ENCODE measurements around the gene FAM107B.

The FAM107B gene

DNA sequence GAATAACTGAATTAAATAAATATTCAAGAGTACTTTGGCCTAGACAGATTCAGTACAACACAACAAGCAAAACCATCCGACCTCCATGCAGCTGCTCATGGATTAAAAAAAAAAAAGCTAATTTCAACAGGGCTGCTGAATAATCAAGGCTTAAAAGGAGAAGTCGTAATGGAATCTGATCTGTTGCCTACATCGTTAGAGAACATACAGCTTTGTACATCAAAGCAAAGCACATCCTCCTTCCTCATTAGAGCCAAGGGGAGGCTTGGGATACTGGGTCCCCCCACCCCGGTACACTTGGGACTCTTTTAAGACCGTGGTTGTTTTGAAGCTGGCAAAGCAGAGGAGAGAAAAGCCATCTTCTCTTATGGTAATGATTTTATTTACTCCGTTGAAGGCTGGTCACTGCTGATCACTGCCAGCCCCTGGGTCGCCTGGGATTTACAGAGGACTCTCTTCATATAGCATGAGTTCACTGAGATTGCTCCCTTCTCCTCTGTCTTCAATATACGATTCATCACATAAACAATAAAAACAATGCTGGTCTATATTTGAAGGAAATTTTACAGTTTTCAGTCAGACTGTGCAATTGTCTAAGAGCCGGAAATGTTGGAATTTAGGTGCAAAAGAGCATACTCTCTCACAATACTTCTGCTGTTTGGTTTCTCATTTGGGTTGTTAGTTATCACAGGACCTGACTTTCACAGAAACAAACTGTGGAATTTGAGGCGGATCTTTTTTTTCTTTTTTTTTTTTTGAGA is 148.8 kb downstream of the FAM107B start:
- TF ChIP-seq EGR2 (tag by site-specific recombination; IDR thresholded peaks at IDR 0.05; ENCODE audit: low read depth) (no peak), PRDM1 (tag by site-specific recombination; IDR thresholded peaks at IDR 0.05) (no peak), SETDB1 (IDR thresholded peaks at IDR 0.05; ENCODE audit: insufficient read length, low read length) (no peak), ZIC2 (tag by site-specific recombination; IDR thresholded peaks at IDR 0.05) (no peak)
- TF ChIP-seq, protein P1, sequence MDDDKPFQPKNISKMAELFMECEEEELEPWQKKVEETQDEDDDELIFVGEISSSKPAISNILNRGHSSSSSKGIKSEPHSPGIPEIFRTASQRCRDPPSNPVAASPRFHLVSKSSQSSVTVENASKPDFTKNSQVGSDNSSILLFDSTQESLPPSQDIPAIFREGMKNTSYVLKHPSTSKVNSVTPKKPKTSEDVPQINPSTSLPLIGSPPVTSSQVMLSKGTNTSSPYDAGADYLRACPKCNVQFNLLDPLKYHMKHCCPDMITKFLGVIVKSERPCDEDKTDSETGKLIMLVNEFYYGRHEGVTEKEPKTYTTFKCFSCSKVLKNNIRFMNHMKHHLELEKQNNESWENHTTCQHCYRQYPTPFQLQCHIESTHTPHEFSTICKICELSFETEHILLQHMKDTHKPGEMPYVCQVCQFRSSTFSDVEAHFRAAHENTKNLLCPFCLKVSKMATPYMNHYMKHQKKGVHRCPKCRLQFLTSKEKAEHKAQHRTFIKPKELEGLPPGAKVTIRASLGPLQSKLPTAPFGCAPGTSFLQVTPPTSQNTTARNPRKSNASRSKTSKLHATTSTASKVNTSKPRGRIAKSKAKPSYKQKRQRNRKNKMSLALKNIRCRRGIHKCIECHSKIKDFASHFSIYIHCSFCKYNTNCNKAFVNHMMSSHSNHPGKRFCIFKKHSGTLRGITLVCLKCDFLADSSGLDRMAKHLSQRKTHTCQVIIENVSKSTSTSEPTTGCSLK (tag by site-specific recombination; IDR thresholded peaks at IDR 0.05) = no peak
- TF ChIP-seq, protein P2, sequence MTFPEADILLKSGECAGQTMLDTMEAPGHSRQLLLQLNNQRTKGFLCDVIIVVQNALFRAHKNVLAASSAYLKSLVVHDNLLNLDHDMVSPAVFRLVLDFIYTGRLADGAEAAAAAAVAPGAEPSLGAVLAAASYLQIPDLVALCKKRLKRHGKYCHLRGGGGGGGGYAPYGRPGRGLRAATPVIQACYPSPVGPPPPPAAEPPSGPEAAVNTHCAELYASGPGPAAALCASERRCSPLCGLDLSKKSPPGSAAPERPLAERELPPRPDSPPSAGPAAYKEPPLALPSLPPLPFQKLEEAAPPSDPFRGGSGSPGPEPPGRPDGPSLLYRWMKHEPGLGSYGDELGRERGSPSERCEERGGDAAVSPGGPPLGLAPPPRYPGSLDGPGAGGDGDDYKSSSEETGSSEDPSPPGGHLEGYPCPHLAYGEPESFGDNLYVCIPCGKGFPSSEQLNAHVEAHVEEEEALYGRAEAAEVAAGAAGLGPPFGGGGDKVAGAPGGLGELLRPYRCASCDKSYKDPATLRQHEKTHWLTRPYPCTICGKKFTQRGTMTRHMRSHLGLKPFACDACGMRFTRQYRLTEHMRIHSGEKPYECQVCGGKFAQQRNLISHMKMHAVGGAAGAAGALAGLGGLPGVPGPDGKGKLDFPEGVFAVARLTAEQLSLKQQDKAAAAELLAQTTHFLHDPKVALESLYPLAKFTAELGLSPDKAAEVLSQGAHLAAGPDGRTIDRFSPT (tag by site-specific recombination; IDR thresholded peaks at IDR 0.05) = no peak
- TF ChIP-seq, protein P3, sequence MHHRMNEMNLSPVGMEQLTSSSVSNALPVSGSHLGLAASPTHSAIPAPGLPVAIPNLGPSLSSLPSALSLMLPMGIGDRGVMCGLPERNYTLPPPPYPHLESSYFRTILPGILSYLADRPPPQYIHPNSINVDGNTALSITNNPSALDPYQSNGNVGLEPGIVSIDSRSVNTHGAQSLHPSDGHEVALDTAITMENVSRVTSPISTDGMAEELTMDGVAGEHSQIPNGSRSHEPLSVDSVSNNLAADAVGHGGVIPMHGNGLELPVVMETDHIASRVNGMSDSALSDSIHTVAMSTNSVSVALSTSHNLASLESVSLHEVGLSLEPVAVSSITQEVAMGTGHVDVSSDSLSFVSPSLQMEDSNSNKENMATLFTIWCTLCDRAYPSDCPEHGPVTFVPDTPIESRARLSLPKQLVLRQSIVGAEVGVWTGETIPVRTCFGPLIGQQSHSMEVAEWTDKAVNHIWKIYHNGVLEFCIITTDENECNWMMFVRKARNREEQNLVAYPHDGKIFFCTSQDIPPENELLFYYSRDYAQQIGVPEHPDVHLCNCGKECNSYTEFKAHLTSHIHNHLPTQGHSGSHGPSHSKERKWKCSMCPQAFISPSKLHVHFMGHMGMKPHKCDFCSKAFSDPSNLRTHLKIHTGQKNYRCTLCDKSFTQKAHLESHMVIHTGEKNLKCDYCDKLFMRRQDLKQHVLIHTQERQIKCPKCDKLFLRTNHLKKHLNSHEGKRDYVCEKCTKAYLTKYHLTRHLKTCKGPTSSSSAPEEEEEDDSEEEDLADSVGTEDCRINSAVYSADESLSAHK (tag by site-specific recombination; IDR thresholded peaks at IDR 0.05) = no peak
- Histone ChIP-seq H3K36me3 (ENCODE audit: control insufficient read depth in 2 of 2, insufficient read depth in 1 of 2, low read length in 2 of 2) (no peaks in the 10 kb centered on the region), H3K9me3 (ENCODE audit: control insufficient read depth, insufficient read depth, low read depth, low read length) (no peaks in the 10 kb centered on the region), H3K4me1 (ENCODE audit: control insufficient read depth, insufficient read depth, low read length) (no peaks in the 10 kb centered on the region), H3K4me3 (ENCODE audit: low read depth, low read length) (no peak overlapping the region), H3K27ac (ENCODE audit: extremely low read depth, low read depth, low read length) (no peak overlapping the region)
- POLR2A ChIA-PET = no interaction called here
- CTCF ChIA-PET = interaction anchor here (0.6 kb wide), 1 partner anchor 11 kb away, joined by 3 read pairs; no protein-coding TSS in a partner anchor

DNA sequence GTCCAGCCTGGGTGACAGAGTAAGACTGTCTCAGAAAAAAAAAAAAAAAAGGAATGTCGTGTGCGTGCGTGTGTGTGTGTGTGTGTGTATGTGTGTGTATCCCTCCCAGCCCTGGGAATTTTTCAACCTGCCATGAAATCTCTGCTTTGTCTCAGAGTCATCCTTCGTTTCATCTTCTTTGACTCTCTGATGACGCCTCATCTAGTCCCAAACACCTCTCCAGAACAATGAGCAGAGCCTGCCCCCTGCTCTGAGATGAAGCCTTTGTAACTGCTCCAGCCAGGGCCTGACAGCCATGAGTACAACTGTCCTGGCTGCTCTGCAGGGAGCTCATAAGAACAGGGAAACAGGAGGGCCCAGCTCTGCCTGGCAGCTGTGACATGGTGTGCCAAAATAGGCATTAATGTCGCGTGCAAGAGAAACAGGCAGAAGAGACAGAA is 149.5 kb downstream of the FAM107B start:
- Histone ChIP-seq H3K27ac (ENCODE audit: extremely low read depth, low read depth, low read length) (no peak overlapping the region), H3K4me1 (ENCODE audit: control insufficient read depth, insufficient read depth, low read length) (no peaks in the 10 kb centered on the region), H3K4me3 (ENCODE audit: low read depth, low read length) (no peak overlapping the region), H3K36me3 (ENCODE audit: control insufficient read depth in 2 of 2, insufficient read depth in 1 of 2, low read length in 2 of 2) (no peaks in the 10 kb centered on the region), H3K9me3 (ENCODE audit: control insufficient read depth, insufficient read depth, low read depth, low read length) (no peaks in the 10 kb centered on the region)
- CTCF ChIA-PET = interaction anchor here (0.5 to 1.9 kb wide), 3 partner anchors 11 to 346 kb away, joined by 3 to 6 read pairs (median 5); no protein-coding TSS in a partner anchor
- TF ChIP-seq EGR2 (tag by site-specific recombination; IDR thresholded peaks at IDR 0.05; ENCODE audit: low read depth) (no peak), ZNF600 (tag by site-specific recombination; IDR thresholded peaks at IDR 0.05) (0 out of 2 replicates have a peak, but pooled peaks have one; percentile 49), ZNF184 (tag by site-specific recombination; IDR thresholded peaks at IDR 0.05) (no peak)
- TF ChIP-seq, protein P4, sequence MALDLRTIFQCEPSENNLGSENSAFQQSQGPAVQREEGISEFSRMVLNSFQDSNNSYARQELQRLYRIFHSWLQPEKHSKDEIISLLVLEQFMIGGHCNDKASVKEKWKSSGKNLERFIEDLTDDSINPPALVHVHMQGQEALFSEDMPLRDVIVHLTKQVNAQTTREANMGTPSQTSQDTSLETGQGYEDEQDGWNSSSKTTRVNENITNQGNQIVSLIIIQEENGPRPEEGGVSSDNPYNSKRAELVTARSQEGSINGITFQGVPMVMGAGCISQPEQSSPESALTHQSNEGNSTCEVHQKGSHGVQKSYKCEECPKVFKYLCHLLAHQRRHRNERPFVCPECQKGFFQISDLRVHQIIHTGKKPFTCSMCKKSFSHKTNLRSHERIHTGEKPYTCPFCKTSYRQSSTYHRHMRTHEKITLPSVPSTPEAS (tag by site-specific recombination; IDR thresholded peaks at IDR 0.05) = peak; percentile 83
- TF ChIP-seq, protein P5, sequence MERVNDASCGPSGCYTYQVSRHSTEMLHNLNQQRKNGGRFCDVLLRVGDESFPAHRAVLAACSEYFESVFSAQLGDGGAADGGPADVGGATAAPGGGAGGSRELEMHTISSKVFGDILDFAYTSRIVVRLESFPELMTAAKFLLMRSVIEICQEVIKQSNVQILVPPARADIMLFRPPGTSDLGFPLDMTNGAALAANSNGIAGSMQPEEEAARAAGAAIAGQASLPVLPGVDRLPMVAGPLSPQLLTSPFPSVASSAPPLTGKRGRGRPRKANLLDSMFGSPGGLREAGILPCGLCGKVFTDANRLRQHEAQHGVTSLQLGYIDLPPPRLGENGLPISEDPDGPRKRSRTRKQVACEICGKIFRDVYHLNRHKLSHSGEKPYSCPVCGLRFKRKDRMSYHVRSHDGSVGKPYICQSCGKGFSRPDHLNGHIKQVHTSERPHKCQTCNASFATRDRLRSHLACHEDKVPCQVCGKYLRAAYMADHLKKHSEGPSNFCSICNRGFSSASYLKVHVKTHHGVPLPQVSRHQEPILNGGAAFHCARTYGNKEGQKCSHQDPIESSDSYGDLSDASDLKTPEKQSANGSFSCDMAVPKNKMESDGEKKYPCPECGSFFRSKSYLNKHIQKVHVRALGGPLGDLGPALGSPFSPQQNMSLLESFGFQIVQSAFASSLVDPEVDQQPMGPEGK (tag by site-specific recombination; IDR thresholded peaks at IDR 0.05) = no peak
- POLR2A ChIA-PET = no interaction called here

Data from HEK293 (cell line).